CD4-positive, alpha-beta T cell treated with Interleukin-17A for 1 hour (primary cell): ENCODE measurements around the gene ASPDH.

Source experiments
- DNase-seq: peaks from one replicate; pipeline ENCODE4 v3.0.0-alpha.2; 2020

The ASPDH gene

GRCh38 chr19:50512999-50513745, 541 bp downstream of the ASPDH start:
- DNase-seq = no peak

DNA sequence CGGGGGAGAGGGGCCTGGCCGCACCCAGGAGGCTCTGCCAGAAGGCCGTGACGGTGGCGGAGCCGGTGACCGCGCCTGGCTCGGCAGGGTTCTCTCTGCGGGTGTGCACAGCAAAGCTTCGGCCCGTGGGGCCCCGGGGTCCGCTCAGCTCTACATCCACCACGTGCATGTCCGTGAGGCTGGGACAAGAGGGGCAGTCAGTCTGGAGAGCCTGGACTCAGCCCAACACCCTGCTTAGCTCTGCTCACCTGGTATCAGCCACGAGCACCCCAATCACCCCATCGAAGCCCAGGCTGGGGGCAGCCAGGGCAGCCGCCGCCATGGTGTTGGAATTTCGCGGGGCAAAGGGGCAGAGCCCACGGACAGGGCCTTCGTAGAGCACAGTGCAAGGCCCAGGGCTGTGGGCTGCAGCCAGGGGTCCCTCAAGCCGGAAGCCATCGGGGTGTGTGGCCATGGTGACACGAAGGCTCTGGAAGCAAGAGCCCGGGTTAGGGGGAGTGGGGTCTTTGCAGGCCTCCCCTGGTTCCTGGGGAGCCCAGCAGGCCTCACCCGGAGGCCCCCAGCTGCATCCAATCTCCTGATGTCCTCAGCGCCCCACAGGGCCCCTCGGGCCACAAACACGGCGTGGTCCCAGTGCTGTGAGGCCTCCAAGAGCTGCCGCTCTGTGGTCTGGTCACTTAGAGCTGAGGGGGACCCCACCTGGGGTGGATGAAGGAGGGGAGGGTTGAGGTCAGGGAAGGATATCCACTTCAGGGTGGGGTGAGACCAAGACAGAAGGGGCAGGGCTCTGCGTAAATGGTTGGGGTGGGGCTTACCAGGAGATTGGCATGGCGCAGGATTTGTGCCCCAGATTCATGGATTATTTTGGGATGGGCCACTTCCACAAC, 1.4 kb downstream of the ASPDH start:
- no peak for DNase-seq

- peak; percentile 99 for DNase-seq
Measured at GRCh38 chr19:50511069-50511822, 2.5 kb downstream of the ASPDH start, which contains the start of gene JOSD2. JOSD2 (minus strand) TSS chr19:50511191; CDS start chr19:50510431, 760 bp downstream.

DNA sequence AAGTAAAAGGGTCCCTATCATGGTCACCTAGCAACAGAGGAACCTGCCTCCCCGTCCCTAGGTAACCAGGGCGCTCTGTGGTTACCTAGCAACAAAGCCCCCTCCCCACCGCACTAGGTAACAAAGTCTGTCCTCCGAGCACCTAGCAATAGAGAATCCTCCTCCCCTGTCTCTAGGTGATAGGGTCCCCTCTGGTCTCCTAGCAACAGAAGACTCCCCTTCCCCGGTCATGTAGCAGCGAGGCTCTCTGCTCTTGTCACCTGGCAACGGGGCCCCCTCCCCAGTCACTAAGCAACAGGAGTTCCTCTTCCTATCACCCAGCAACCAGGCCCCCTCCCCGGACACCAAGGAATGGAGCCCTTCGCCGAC, 3.0 kb downstream of the ASPDH start:
- DNase-seq = no peak

DNA sequence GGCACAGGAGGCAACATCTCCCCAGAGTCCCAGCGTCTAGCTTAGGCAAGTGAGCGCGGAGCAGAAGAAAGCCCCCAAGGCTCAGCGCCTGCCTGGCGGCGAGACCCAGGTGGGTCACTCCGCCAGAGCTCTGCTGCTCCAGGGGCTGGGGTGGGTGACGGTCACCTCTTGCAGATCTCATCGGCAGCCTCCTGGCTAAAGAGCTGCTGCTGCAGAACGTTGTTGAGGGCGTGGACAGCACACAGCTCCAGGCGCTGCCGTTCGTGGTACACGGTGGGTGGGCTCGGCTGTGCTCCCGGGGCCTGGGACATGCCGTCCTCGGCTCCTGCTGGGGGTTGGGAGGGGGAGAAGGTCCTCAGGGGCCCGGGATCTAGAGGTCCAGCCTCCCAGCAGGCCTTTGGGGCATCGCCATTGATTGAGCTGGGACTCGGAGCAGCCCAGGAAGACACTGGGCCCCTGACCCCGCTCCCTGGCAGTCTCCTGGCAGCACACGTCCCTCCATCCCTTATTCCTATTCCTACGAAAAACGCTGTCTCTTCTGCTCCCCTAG, 3.5 kb downstream of the ASPDH start:
- no peak for DNase-seq

DNA sequence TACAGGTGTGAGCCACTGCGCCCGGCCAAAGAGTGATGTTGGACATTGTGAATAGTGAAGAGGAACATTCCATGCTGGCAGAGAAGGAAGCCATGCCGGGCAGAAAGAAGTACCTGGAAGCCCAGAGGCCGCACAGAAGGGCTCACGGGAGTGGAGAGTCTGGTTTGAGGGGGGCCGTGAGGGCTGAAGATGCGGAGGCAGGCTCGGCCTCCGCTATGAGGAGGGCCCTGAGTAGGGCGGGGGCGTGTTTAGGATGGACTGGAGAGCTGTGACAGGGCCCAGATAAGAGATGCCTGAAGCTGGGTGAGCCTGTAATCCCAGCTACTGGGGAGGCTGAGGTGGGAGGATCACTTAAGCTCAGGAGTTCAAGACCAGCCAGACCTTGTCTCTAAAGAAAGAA, 4.3 kb downstream of the ASPDH start:
- no peak for DNase-seq

- DNase-seq = no peak
Measured at GRCh38 chr19:50508843-50509190, 4.9 kb downstream of the ASPDH start.

GRCh38 chr19:50507376-50507775, 6.3 kb downstream of the ASPDH start:
- no peak for DNase-seq

DNA sequence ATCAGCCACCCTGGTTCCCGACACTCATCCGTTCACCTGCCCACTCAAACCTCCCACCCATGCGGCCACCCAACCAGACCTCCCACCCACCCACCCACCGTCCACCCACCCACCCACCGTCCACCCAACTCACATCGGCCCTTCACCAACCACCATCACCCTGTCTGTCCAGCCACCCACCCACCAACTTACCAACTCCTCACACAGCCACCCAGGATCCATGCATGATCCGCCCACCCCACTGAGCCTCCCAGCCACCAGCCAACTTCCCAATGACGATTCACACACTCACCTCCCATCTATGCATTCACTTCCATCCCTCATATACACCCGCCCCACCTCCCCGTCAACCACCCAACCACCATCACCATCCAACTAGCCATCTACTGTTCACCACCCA, 7.0 kb downstream of the ASPDH start:
- no peak for DNase-seq

- DNase-seq = no peak
Measured at GRCh38 chr19:50505856-50506611, 7.7 kb downstream of the ASPDH start.

DNA sequence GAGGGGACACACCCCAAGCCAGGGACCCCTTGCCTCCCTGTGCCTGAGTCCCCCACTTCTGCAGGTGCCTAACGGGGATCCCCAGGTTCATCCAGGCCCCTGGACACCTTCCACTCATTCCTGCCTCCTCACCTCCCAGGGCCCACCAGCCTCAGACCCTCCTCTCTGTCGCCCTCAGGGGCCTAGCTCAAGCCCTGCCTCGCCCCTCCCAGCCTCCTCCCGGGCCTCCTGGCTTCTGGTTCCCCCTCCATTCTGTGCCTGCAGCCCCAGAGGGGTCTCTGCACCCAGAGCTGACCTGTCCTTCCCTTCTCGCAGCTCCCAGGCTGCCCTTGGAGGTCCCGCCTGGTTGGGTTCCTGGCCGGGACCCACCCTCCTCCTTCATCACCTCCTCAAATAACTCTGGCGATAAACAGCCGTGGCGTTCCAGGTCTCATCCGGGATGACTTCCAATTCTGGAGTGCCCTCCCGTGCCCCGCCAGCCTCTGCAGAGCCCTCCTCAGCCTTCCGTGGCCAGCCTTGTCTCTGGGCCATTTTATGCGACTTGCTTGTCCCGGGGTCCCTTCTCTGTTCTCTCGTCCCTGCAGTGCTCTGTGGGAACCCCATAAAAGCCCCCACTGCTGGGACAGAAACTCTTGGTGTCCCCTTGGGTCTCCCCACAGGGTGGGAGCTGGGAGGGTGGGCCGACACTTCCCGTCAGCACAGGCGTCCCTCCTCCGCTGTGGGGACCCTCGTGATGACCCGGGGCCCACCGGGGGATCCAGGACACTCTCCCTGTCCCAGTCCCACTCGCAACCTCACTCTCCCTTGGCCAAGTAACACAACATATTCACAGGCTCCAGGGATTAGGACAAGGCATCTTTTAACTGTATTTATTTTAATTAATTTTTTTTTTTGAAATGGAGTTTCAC, 11.9 kb downstream of the ASPDH start:
- DNase-seq = no peak

DNA sequence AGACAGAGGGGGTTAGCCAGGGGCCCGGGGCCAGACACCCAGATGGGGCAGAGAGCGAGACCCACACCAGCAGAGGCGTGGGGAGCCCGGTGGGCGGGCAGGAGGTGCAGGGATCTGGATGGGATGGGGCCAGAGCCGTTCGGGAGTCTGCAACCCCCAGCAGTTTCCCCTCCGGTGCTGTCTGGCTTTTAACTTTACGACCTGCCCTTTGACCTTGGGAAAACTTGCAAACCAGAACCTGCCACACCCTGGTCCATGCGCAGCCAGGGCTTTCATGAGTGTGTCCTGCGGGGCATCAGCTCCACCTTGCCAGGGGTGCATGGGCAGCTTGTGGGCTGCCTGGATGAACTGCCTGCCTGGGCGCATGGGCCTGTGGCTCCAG, 12.5 kb downstream of the ASPDH start:
- no peak for DNase-seq

DNA sequence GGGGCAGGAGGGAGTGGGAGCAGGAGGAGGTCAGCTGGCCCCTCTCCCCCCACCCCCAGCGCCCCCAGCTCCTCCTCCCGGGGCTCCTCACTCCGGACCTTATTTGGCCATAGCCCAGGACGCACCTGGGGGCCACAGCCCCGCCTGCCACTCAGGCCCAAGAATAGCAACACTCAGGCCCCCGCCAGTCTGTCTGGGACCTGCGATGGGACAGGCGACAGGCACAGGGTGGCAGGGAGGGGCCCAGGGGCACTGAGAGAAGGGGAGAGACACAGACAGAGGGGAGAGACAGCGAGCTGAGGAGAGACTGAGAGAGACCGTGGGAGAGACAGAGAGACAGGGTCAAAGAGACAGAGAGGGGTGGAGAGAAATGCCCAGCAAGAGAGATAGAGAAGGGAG, 13.0 kb downstream of the ASPDH start:
- DNase-seq = no peak

DNA sequence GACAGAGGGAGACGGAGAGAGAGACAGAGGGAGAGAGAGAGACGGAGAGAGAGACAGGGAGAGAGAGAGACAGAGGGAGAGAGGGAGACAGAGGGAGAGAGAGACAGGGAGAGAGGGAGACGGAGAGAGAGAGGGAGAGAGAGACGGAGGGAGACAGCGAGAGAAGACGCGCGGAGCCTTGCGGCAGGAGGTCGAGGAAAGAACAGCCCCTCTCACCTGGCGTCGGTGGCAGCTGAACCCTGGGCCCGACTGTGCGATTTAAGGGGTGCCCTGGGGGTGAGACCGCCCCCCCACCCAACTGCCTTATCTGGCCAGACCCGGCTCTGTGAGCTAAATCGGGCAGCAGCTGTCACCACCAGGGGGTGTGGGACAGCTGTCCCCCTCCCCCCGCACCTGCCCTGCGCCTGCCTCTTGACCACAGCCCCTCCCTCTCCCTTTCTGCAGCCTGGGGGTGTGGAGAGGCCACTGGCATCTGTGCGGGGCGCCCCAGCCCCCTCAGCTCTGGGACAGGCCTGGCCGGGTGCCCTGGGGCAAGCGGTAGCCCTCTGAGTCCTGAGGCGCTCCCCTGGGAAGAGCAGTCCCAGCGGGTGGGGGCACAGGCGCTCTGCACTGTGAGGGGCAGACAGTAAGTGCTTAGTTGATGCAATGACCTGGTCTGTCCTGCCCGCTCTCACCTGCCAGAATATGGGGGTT, 13.5 kb downstream of the ASPDH start:
- no peak for DNase-seq

DNA sequence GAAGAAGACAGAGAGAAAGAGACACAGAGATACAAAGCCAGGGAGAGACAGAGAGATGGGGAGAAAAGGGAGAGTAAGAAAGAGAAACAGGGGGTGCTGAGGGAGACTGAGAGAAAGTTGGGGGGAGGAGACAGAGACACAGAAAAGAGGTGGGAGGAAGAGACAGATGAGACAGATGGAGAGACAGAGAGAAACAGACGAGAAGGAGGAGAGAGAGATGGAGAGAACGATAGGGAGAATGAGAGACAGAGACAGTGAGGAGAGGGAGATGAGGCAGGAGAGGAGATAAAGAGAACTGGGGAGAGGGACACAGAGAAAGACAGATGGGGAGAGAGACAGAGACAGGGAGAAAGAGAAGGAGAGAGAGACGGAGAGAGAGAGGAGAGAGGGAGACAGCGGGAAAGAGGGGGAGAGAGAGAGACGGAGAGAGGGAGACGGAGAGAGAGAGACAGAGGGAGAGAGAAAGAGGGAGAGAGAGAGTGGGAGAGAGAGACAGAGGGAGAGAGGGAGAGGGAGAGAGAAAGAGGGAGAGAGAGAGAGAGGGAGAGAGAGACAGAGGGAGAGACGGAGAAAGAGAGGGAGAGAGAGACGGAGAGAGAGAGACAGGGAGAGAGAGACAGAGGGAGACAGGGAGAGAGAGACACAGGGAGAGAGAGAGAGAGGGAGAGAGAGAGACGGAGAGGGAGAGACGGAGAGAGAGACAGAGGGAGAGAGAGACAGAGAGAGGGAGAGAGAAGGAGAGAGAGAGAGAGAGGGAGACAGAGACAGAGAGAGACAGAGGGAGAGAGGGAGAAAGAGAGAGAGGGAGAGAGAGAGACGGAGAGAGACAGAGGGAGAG, 15.3 kb downstream of the ASPDH start:
- no peak for DNase-seq

GRCh38 chr19:50497022-50497405, 16.7 kb downstream of the ASPDH start:
- DNase-seq = no peak

DNA sequence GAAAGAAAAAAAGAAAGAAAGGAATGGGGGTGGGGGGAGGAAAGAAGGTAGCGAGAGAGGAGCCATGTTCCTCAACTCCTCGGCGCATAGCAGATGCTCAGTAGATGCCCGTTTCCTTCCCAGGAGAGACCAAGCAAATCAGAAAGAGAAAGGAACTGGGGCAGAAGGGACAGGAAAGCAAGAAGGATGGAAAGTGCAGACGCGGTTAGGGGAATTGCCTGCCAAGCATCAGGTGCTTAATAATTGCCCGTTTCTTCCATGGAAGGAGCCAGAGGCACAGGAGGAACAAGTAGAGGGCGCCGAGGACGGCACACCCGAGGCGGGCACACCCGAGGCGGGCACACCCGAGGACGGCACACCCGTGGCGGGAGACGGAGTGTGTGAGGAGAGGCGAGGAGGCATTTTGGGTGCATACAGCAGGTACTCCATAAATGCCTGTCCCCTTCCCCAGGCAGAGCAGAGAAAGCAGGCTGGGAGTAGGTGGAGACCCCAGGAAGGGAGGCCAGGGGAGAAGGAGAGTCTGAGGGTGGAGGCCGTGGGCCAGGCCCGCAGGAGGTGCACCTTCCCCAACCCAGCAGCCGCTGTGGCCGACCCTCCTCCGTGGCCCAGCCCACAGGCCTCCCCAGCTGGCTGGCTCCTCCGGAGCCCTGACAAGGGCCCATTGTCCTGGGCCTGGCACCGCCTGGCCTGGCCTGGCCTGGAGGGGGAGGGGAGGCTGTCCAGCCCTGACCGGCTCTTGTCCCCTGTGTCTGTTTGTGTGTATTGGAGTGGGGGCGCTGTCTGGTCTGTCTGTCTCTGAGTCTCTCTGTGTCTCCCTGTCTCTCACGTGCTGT, 17.3 kb downstream of the ASPDH start:
- no peak for DNase-seq

GRCh38 chr19:50495020-50495531, 18.6 kb downstream of the ASPDH start:
- DNase-seq = no peak
